ENCODE results near the gene MOB1B. TPM values are rescaled to one million over a fixed set of nuclear protein-coding genes. Genes with fewer than 3 reads are reported as not detected.
A peak's percentile ranks its signal among the peaks of the same experiment; 100 is the strongest.

MOB1B gene
- total and polyA plus RNA-seq, 2 experiments from 2014 or later, result 7.9 to 30.2 TPM

GRCh38 chr4:70943114-70943513, 40.9 kb downstream of the MOB1B start:
- H3K9me3 Mint-ChIP-seq, result no peaks in the 10 kb centered on the region
- Histone ChIP-seq H3F3A (replicated peaks; ENCODE audit: low read depth) (no peaks in the 10 kb centered on the region), H4K20me1 (replicated peaks; ENCODE audit: insufficient read depth) (peaks cover 3% of the 10 kb centered on the region; the same call in 1 of the 2 replicates), H3K4me3 (no peak overlapping the region), H3K4me2 (no peak overlapping the region), H3K9me2 (ENCODE audit: insufficient read depth) (no peaks in the 10 kb centered on the region), H3K36me3 (ENCODE audit: insufficient read depth) (no peaks in the 10 kb centered on the region), H3K4me1 (ENCODE audit: insufficient read depth) (peaks cover 23% of the 10 kb centered on the region), H2AFZ (no peak overlapping the region), H3K79me2 (replicated peaks; ENCODE audit: insufficient read depth) (peaks cover 76% of the 10 kb centered on the region), H3K27me3 (ENCODE audit: insufficient read depth) (no peaks in the 10 kb centered on the region), H3K27ac (ENCODE audit: low read depth) (no peak overlapping the region)
- TF ChIP-seq POLR2AphosphoS5 (IDR thresholded peaks at IDR 0.05; ENCODE audit: low read depth), result no peak
- peaks cover 4% of the 10 kb centered on the region for H3K27me3 Mint-ChIP-seq (ENCODE audit: insufficient read depth, low read depth, poor library complexity)
- no peak overlapping the region for H3K4me3 Mint-ChIP-seq
- DNase-seq (ENCODE audit: low spot score) (no peak), ATAC-seq (no peak)
- no peak overlapping the region for H3K27ac Mint-ChIP-seq
- H3K4me1 Mint-ChIP-seq, result peaks cover 35% of the 10 kb centered on the region
- peaks cover 7% of the 10 kb centered on the region; the same call in 2 of the 3 replicates for H3K36me3 Mint-ChIP-seq (ENCODE audit: low read depth)

- peaks cover 76% of the 10 kb centered on the region for H3K79me2 ChIP-seq (replicated peaks; ENCODE audit: insufficient read depth)
- no peaks in the 10 kb centered on the region for H3K9me2 ChIP-seq (ENCODE audit: insufficient read depth)
- H3F3A ChIP-seq (replicated peaks; ENCODE audit: low read depth), result no peaks in the 10 kb centered on the region
- H3K4me3 ChIP-seq, result no peak overlapping the region
- no peak for DNase-seq (ENCODE audit: low spot score)
- no peaks in the 10 kb centered on the region for H3K9me3 Mint-ChIP-seq
- peaks cover 3% of the 10 kb centered on the region; the same call in 1 of the 2 replicates for H4K20me1 ChIP-seq (replicated peaks; ENCODE audit: insufficient read depth)
- peaks cover 40% of the 10 kb centered on the region for H3K4me1 Mint-ChIP-seq
- no peak overlapping the region for H3K27ac Mint-ChIP-seq
- peaks cover 2% of the 10 kb centered on the region for H3K27me3 Mint-ChIP-seq (ENCODE audit: insufficient read depth, low read depth, poor library complexity)
- no peak overlapping the region for H3K4me3 Mint-ChIP-seq
- H3K27ac ChIP-seq (ENCODE audit: low read depth), result no peak overlapping the region
- peaks cover 4% of the 10 kb centered on the region; the same call in 2 of the 3 replicates for H3K36me3 Mint-ChIP-seq (ENCODE audit: low read depth)
- H2AFZ ChIP-seq, result no peak overlapping the region
- H3K4me2 ChIP-seq, result 0 out of 2 replicates have a peak overlapping the region, but pooled peaks have one; percentile 55
- no peaks in the 10 kb centered on the region for H3K27me3 ChIP-seq (ENCODE audit: insufficient read depth)
- ATAC-seq, result no peak
- H3K4me1 ChIP-seq (ENCODE audit: insufficient read depth), result peaks cover 23% of the 10 kb centered on the region
- no peaks in the 10 kb centered on the region for H3K36me3 ChIP-seq (ENCODE audit: insufficient read depth)
- TF ChIP-seq REST (IDR thresholded peaks at IDR 0.05; ENCODE audit: unreplicated experiment), result no peak
- no peak for TF ChIP-seq EZH2 (IDR thresholded peaks at IDR 0.05; ENCODE audit: low read depth, unreplicated experiment)
- no peak for TF ChIP-seq ETS1 (IDR thresholded peaks at IDR 0.05)
- no peak for TF ChIP-seq ZNF462 (CRISPR knock-in tag; IDR thresholded peaks at IDR 0.05)
Observed at GRCh38 chr4:70945046-70945445, 42.9 kb downstream of the MOB1B start.

Measured in GM23338 (cell line).